Stimulated activated CD8-positive, alpha-beta memory T cell treated with anti-CD3 and anti-CD28 coated beads, Interleukin-15, amount 100 ng/mL, for 4 hours (primary cell): ENCODE measurements around the gene NAA20.

Experiments
- DNase-seq, 2 donors: peaks; one replicate each; pipeline ENCODE4 v3.0.0-alpha.2; 2020; ENCODE audit warnings: low read depth in 2 of 2

Gene NAA20

DNA sequence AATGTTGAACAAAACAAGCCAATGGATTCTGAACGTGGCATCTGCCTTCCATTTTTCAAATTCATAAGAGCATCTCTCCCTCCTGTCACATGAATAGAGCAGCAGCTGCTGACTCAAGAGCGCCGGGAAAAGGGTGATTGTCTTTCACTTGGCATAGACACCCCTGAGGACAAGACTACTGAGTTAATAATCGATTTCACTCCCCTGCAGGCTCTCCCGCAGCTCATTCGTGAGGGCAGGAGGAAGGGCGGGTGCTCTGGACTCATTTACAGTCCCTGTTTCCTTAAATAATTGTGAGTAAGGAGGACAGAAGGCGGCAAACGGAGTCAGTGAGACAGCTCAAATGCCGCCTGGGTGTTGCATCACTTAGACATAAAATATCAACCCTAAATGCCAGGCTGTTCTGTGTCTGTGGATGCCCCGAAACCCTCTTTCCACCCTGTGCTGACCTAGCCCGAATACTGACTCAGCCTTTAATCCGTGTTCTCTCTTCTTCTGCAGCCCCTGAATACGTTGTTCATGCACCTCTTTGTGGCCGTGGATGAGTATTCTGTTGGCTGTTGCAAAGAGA, 56.7 kb downstream of the NAA20 start:
- DNase-seq: no peak

DNA sequence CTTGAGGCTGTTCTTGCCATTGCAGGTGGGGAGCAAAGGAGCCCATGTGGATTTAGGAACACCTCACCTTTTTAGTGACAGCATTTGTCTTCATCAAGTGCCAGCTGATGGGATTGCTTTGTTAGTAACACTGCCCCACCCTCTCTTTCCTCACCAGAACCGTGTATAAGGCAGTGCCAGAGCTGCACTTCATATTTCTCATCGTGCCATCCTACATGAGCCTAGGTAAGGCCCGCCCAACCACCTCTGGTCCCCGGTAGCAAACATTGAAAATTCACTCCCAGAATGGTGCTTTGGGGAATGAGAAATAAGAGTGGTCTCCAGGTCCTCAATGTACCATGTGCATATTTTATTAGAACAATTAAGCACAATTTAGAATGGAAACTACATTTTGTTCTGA, 57.9 kb downstream of the NAA20 start:
- no peak for DNase-seq

DNA sequence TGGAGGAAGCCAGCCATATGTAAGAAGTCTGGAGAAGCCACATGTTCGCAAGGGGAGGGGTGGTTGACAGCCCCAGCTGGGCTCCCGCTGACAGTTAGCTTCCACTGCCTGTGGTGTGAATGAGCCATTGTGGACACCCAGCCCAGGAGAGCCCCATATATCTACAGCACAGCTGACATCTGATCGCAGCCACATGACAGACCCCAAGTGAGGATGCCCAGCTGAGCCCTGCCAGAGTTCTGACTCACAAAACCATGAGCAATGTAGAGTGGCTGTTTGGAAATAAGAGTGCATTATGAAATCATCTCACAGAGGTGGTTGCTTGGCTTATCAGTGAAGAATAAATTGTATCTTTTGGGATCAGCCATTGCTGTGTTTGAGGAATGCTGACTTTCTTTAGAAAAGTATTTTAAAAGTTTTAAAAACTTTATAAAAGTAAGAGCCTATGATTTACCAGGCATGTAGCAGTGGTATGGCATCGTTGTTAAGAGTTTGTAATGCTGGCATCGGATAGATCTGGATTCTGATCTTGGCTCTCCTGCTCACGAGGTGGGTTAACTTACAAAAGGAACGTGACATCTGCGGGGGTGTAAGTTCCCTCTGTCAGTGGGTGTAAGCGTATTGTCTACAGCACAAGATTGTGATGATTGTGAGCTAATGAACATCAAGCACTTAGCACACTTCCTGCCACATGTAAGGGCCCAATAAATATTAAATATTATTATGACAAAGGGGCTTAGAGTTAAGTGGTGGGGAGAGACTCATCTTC, 59.3 kb downstream of the NAA20 start:
- no peak for DNase-seq

DNA sequence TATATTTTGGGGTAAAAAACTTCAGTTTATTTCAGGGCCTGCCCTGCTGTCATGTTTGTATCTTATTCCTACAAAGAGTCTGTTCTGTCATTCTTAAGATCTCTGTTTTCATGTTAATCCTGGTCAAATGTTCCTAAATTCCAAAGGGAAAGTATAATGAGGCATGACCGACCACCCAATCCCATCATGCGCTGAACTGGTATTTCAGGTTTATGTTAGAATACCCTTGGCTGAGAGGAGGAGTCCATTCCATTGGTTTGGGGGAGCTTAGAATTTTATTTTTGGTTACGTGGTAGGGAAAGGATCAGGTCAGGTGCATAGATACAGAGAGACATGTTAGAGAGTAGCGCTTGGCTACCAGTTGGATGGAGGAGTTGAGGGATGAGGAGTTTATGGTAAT, 60.9 kb downstream of the NAA20 start:
- no peak for DNase-seq

DNA sequence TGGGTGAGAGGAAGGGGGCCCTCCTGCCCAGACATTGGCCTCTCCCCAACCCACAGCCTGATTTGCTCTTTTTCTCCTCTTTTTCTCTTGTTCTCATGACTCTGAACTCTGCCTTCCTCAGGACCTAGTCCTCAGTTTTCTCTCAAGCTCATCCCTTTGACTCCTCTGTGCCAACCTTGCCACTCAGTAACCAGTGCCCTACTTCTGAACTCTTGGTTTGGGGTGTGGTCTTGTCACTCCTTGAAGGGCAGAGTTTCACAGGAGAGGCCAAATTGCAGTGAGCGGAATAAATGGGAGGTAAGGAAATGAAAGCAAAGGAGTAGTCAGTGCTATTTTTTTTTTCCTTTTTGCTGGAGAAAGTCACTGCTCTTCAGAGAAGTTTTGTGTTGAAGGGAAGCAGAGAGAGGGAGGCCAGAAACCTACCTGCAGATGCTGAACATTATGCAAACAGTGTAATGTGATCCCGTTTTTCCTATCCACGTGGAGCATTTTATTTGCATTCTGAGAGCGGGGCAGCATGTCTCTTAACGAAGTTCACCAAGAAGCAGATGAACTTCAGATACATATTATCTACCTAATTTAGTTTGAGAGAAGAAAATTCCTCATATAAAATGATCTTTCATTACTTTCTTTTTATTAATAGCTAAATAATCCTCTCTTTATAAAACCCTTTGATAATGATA, 62.1 kb downstream of the NAA20 start:
- no peak for DNase-seq
